NCI-H1092 (cell line): ENCODE measurements around the gene ETS1.
A peak's percentile ranks its signal among the peaks of the same experiment; 100 is the strongest.

Source experiments
- DNase-seq: peaks from one replicate; lab custom pipeline; 2025; lab: John Stamatoyannopoulos, UW

ETS1 gene

GRCh38 chr11:128592454-128592853, 5.1 kb upstream of the ETS1 start:
- no peak for DNase-seq

- DNase-seq = no peak
These were observed 3.2 kb upstream of the ETS1 start for GRCh38 chr11:128590587-128590986.

- DNase-seq = no peak
These were observed 2.6 kb upstream of the ETS1 start for GRCh38 chr11:128589998-128590397.

GRCh38 chr11:128588093-128588492, 735 bp upstream of the ETS1 start:
- no peak for DNase-seq

- no peak for DNase-seq
These were observed 669 bp downstream of the ETS1 start for GRCh38 chr11:128586689-128587088.

GRCh38 chr11:128585498-128586238, 1.7 kb downstream of the ETS1 start:
- DNase-seq = no peak

GRCh38 chr11:128584253-128584652, 3.1 kb downstream of the ETS1 start:
- DNase-seq = no peak

- DNase-seq = no peak
These were observed 4.6 kb downstream of the ETS1 start for GRCh38 chr11:128582496-128583366.

- DNase-seq = no peak
These were observed 5.6 kb downstream of the ETS1 start for GRCh38 chr11:128581561-128582272.

GRCh38 chr11:128580612-128581011, 6.7 kb downstream of the ETS1 start:
- no peak for DNase-seq

- no peak for DNase-seq
These were observed 7.4 kb downstream of the ETS1 start for GRCh38 chr11:128579798-128580504.

- DNase-seq = no peak
These were observed 10.8 kb downstream of the ETS1 start for GRCh38 chr11:128576555-128576954.

GRCh38 chr11:128575961-128576350, 11.4 kb downstream of the ETS1 start:
- peak; percentile 49 for DNase-seq

- DNase-seq = no peak
These were observed 12.0 kb downstream of the ETS1 start for GRCh38 chr11:128575174-128575960.

- DNase-seq = no peak
These were observed 12.8 kb downstream of the ETS1 start for GRCh38 chr11:128574576-128575011.

GRCh38 chr11:128573638-128574037, 13.7 kb downstream of the ETS1 start:
- DNase-seq = no peak

GRCh38 chr11:128572965-128573364, 14.4 kb downstream of the ETS1 start:
- DNase-seq = no peak

- DNase-seq = no peak
These were observed 16.7 kb downstream of the ETS1 start for GRCh38 chr11:128570632-128571031.

GRCh38 chr11:128569291-128569690, 18.1 kb downstream of the ETS1 start:
- DNase-seq = no peak

- DNase-seq = no peak
These were observed 19.1 kb downstream of the ETS1 start for GRCh38 chr11:128568166-128568778.

- DNase-seq = no peak
These were observed 20.2 kb downstream of the ETS1 start for GRCh38 chr11:128567130-128567529.
